Loucy (cell line): ENCODE data around the gene RACGAP1.

Source experiments
- EZH2phosphoT487 ChIP-seq: fragments of 200-600 bp; IDR thresholded peaks from 2 replicates; pipeline ENCODE4 v1.6.1; 2018; ENCODE audit warnings: antibody characterized with exemption, mild to moderate bottlenecking, moderate library complexity, borderline replicate concordance
- TF ChIP-seq, protein P1 (sequence below): fragments of 200-600 bp; sonication (generic); conservative IDR thresholded peaks from 2 replicates; pipeline ENCODE4 v1.5.1; 2014; ENCODE audit warnings: mild to moderate bottlenecking, antibody characterized with exemption, low read length

DNA sequence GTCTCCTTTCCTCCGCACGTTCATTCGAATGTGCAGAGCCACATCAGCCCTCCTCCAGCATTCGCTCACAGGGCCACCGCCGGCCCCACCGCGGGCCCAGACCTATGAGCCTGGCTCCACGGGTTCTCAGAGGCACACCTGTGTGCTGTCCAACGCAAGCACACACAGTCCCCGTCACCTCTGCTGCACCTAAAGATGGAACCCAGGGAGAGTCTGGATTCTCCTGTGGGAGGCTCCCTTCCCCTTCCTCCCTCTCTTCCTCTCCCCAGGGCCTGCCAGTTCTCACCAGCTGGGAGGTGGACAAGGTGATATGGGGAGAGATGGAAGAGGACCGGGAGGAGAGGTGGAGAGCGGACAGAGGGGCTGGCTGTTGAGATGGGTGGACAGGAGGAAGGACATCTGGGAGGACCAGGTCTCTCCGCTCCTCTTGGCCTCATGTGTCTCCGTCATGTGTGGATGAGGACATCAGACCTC, 57.5 kb downstream of the RACGAP1 start:
- TF ChIP-seq, protein P1, sequence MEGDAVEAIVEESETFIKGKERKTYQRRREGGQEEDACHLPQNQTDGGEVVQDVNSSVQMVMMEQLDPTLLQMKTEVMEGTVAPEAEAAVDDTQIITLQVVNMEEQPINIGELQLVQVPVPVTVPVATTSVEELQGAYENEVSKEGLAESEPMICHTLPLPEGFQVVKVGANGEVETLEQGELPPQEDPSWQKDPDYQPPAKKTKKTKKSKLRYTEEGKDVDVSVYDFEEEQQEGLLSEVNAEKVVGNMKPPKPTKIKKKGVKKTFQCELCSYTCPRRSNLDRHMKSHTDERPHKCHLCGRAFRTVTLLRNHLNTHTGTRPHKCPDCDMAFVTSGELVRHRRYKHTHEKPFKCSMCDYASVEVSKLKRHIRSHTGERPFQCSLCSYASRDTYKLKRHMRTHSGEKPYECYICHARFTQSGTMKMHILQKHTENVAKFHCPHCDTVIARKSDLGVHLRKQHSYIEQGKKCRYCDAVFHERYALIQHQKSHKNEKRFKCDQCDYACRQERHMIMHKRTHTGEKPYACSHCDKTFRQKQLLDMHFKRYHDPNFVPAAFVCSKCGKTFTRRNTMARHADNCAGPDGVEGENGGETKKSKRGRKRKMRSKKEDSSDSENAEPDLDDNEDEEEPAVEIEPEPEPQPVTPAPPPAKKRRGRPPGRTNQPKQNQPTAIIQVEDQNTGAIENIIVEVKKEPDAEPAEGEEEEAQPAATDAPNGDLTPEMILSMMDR, result no peak
- TF ChIP-seq EZH2phosphoT487, result no peak
